PC-3 (cell line): ENCODE results near the gene DISC1.

Experiments used
- CTCF ChIP-seq: fragments of 300-600 bp; sonication (generic); conservative IDR thresholded peaks from 2 replicates; pipeline ENCODE4 v1.5.1; 2017; ENCODE audit warnings: antibody characterized with exemption, low read depth, mild to moderate bottlenecking, low read length
- EZH2 ChIP-seq: fragments of 300-600 bp; sonication (generic); IDR thresholded peaks from one replicate; pipeline ENCODE4 v1.6.1; 2017; ENCODE audit warnings: antibody characterized with exemption, mild to moderate bottlenecking, low read length; ENCODE audit not compliant: unreplicated experiment
- EZH2phosphoT487 ChIP-seq: fragments of 300-600 bp; sonication (generic); IDR thresholded peaks from 2 replicates; pipeline ENCODE4 v1.6.1; 2018; ENCODE audit warnings: mild to moderate bottlenecking, antibody characterized with exemption, low read length, borderline replicate concordance

- no peak for TF ChIP-seq CTCF
- TF ChIP-seq EZH2: no peak
- no peak for TF ChIP-seq EZH2phosphoT487
Observed at GRCh38 chr1:231601824-231602672, 24.5 kb upstream of the DISC1 start.
